Measurements from ENCODE around the gene BCL3.

Gene BCL3

GRCh38 chr19:44712864-44713515 is 35.5 kb upstream of the BCL3 start:
- no peaks in the 10 kb centered on the region for H3F3A ChIP-seq (ENCODE audit: insufficient read depth, low read length)
- H3K9me3 ChIP-seq (ENCODE audit: low read length), result peaks cover 6% of the 10 kb centered on the region
- no peaks in the 10 kb centered on the region; the same call in 1 of the 2 replicates for H3K36me3 ChIP-seq (ENCODE audit: insufficient read depth, low read length)
- H4K20me1 ChIP-seq (ENCODE audit: insufficient read depth, low read length), result no peaks in the 10 kb centered on the region
- peaks cover 6% of the 10 kb centered on the region; the same call in 1 of the 2 replicates for H3K27me3 ChIP-seq (ENCODE audit: insufficient read depth, low read length)
- no peaks in the 10 kb centered on the region for H3K79me2 ChIP-seq (ENCODE audit: insufficient read depth, low read length)
- no peaks in the 10 kb centered on the region for H3K9me2 ChIP-seq (ENCODE audit: low read depth, low read length)
- no peak overlapping the region for H3K27ac ChIP-seq (ENCODE audit: low read depth, low read length, poor library complexity, severe bottlenecking)
- no peak for TF ChIP-seq EZH2 (IDR thresholded peaks at IDR 0.05; ENCODE audit: borderline replicate concordance, low read length)
- H3K4me3 ChIP-seq (ENCODE audit: low read depth, low read length, poor library complexity, severe bottlenecking), result no peak overlapping the region
- no peaks in the 10 kb centered on the region for H3K4me1 ChIP-seq (ENCODE audit: insufficient read depth, low read length, severe bottlenecking)
- no peak overlapping the region for H2AFZ ChIP-seq (ENCODE audit: low read length)
- no peak overlapping the region for H3K9ac ChIP-seq (ENCODE audit: low read length)
- no peak overlapping the region for H3K4me2 ChIP-seq (ENCODE audit: low read length)

GRCh38 chr19:44714597-44715169 is 33.8 kb upstream of the BCL3 start:
- Histone ChIP-seq H3K36me3 (ENCODE audit: insufficient read depth, low read length) (no peaks in the 10 kb centered on the region; the same call in 1 of the 2 replicates), H2AFZ (ENCODE audit: low read length) (no peak overlapping the region), H3K9me3 (ENCODE audit: low read length) (peaks cover 6% of the 10 kb centered on the region), H3K27me3 (ENCODE audit: insufficient read depth, low read length) (peaks cover 6% of the 10 kb centered on the region; the same call in 1 of the 2 replicates), H3F3A (ENCODE audit: insufficient read depth, low read length) (no peaks in the 10 kb centered on the region), H3K9ac (ENCODE audit: low read length) (no peak overlapping the region), H3K4me2 (ENCODE audit: low read length) (no peak overlapping the region), H3K4me1 (ENCODE audit: insufficient read depth, low read length, severe bottlenecking) (no peaks in the 10 kb centered on the region), H3K9me2 (ENCODE audit: low read depth, low read length) (no peaks in the 10 kb centered on the region), H4K20me1 (ENCODE audit: insufficient read depth, low read length) (no peaks in the 10 kb centered on the region), H3K4me3 (ENCODE audit: low read depth, low read length, poor library complexity, severe bottlenecking) (no peak overlapping the region), H3K79me2 (ENCODE audit: insufficient read depth, low read length) (no peaks in the 10 kb centered on the region), H3K27ac (ENCODE audit: low read depth, low read length, poor library complexity, severe bottlenecking) (no peak overlapping the region)
- TF ChIP-seq EZH2 (IDR thresholded peaks at IDR 0.05; ENCODE audit: borderline replicate concordance, low read length) (no peak), CTCF (IDR thresholded peaks at IDR 0.05; ENCODE audit: low read length) (no peak)

GRCh38 chr19:44717603-44718002 is 30.9 kb upstream of the BCL3 start:
- H3K4me1 ChIP-seq (ENCODE audit: insufficient read depth, low read length, severe bottlenecking), result peaks cover 7% of the 10 kb centered on the region
- no peak overlapping the region for H2AFZ ChIP-seq (ENCODE audit: low read length)
- no peaks in the 10 kb centered on the region for H3F3A ChIP-seq (ENCODE audit: insufficient read depth, low read length)
- peaks cover 6% of the 10 kb centered on the region; the same call in 1 of the 2 replicates for H3K27me3 ChIP-seq (ENCODE audit: insufficient read depth, low read length)
- H3K9me3 ChIP-seq (ENCODE audit: low read length), result peaks cover 6% of the 10 kb centered on the region
- no peaks in the 10 kb centered on the region for H3K79me2 ChIP-seq (ENCODE audit: insufficient read depth, low read length)
- H4K20me1 ChIP-seq (ENCODE audit: insufficient read depth, low read length), result no peaks in the 10 kb centered on the region
- H3K27ac ChIP-seq (ENCODE audit: low read depth, low read length, poor library complexity, severe bottlenecking), result no peak overlapping the region
- H3K9ac ChIP-seq (ENCODE audit: low read length), result no peak overlapping the region
- H3K9me2 ChIP-seq (ENCODE audit: low read depth, low read length), result no peaks in the 10 kb centered on the region
- no peaks in the 10 kb centered on the region; the same call in 1 of the 2 replicates for H3K36me3 ChIP-seq (ENCODE audit: insufficient read depth, low read length)
- TF ChIP-seq EZH2 (IDR thresholded peaks at IDR 0.05; ENCODE audit: borderline replicate concordance, low read length), result no peak
- no peak for TF ChIP-seq CTCF (IDR thresholded peaks at IDR 0.05; ENCODE audit: low read length)
- no peak overlapping the region for H3K4me2 ChIP-seq (ENCODE audit: low read length)
- no peak overlapping the region for H3K4me3 ChIP-seq (ENCODE audit: low read depth, low read length, poor library complexity, severe bottlenecking)
